A549 (cell line): ENCODE results near the gene MRPS22. TPM values are rescaled to one million over a fixed set of nuclear protein-coding genes. Genes with fewer than 3 reads are reported as not detected.

Source experiments
- ATAC-seq, 2 experiments: fragments of 200-7000 bp in 1 of 2; fragments of >200 bp in 1 of 2; cut with Nextera tagmentation in 1 of 2; cut with Tn5 transposase in 1 of 2; 3 replicates each; pipeline versions ENCODE4 v1.8.0 to v1.9.1; 2018 to 2020; ENCODE audit warnings: mild to moderate bottlenecking in 1 of 2, moderate library complexity in 1 of 2
- CTCF ChIA-PET: fragments of 300-600 bp; sonication (Branson Sonifier 250); formaldehyde crosslinking; extraction: SDS; loops from one replicate; lab custom pipeline; 2021; ENCODE audit warnings: antibody characterized with exemption, inconsistent platforms; lab: Yijun Ruan, JAX
- POLR2A ChIA-PET: fragments of 350-600 bp; formaldehyde crosslinking; extraction: SDS; loops from one replicate; lab custom pipeline; 2021; ENCODE audit warnings: antibody characterized with exemption, inconsistent platforms; lab: Yijun Ruan, JAX
- DNase-seq, 2 experiments: peaks; one replicate each; pipeline versions ENCODE4 v3.0.0 to v3.0.0-alpha.2; 2011 to 2016; ENCODE audit warnings: low read depth in 1 of 2, low spot score in 1 of 2
- FAIRE-seq: peaks from 2 replicates; lab custom pipeline; 2011; peaks lifted over from hg19 to GRCh38; lab: Jason Lieb, UNC
- H3K27ac ChIP-seq, 2 experiments: fragments of >200 bp; sonication (Bioruptor Twin); formaldehyde crosslinking; 3 replicates each; pipeline ENCODE4 v1.5.1; 2016 to 2017
- H3K4me1 ChIP-seq: fragments of >200 bp; sonication (Bioruptor Twin); formaldehyde crosslinking; 3 replicates; pipeline ENCODE4 v1.6.1; 2016
- H3K4me2 ChIP-seq: fragments of >200 bp; sonication (Bioruptor Twin); formaldehyde crosslinking; 3 replicates; pipeline ENCODE4 v1.6.1; 2016
- H3K4me3 ChIP-seq: fragments of >200 bp; sonication (Bioruptor Twin); formaldehyde crosslinking; 3 replicates; pipeline ENCODE4 v1.5.1; 2016
- H3K9me3 ChIP-seq: fragments of >200 bp; sonication (Bioruptor Twin); formaldehyde crosslinking; 3 replicates; pipeline ENCODE4 v1.6.1; 2016
- ATOH8 ChIP-seq: fragments of 250-450 bp; sonication (Bioruptor Pico); IDR thresholded peaks from 2 replicates; pipeline ENCODE4 v1.5.0; 2020; ENCODE audit warnings: low read depth, mild to moderate bottlenecking, moderate library complexity
- CHD4 ChIP-seq: fragments of 200-600 bp; sonication (generic); IDR thresholded peaks from 2 replicates; pipeline ENCODE4 v1.6.1; 2016; ENCODE audit warnings: antibody characterized with exemption, mild to moderate bottlenecking, borderline replicate concordance
- EHF ChIP-seq: fragments of 250-450 bp; sonication (Bioruptor Pico); IDR thresholded peaks from 2 replicates; pipeline ENCODE4 v1.5.0; 2020; ENCODE audit warnings: mild to moderate bottlenecking
- EHMT2 ChIP-seq: fragments of 200-600 bp; sonication (generic); IDR thresholded peaks from 2 replicates; pipeline ENCODE4 v1.6.1; 2016; ENCODE audit warnings: antibody characterized with exemption, low read depth, mild to moderate bottlenecking, moderate library complexity
- EP300 ChIP-seq, 2 experiments: fragments of >200 bp; sonication (Bioruptor Twin); formaldehyde crosslinking; IDR thresholded peaks; 2 replicates in 1 of 2; 3 replicates in 1 of 2; pipeline ENCODE4 v1.6.1; 2016 to 2017
- FOSL2 ChIP-seq, 2 experiments: fragments of 450-650 bp in 1 of 2; fragments of >200 bp in 1 of 2; sonication (Bioruptor Twin) in 1 of 2; formaldehyde crosslinking; IDR thresholded peaks; 2 replicates each; pipeline versions ENCODE4 v1.5.0 to v1.6.1; 2016 to 2020; ENCODE audit warnings: mild to moderate bottlenecking in 1 of 2, moderate library complexity in 1 of 2
- FOXS1 ChIP-seq: fragments of 250-450 bp; sonication (Bioruptor Pico); IDR thresholded peaks from 2 replicates; pipeline ENCODE4 v1.5.0; 2020; ENCODE audit warnings: mild to moderate bottlenecking, moderate library complexity
- HDAC2 ChIP-seq: fragments of 200-600 bp; sonication (generic); IDR thresholded peaks from 2 replicates; pipeline ENCODE4 v1.6.1; 2016
- HES2 ChIP-seq: fragments of >200 bp; sonication (Bioruptor Twin); formaldehyde crosslinking; IDR thresholded peaks from 2 replicates; pipeline ENCODE4 v1.6.1; 2016
- HEYL ChIP-seq: fragments of 250-450 bp; sonication (Bioruptor Pico); IDR thresholded peaks from 2 replicates; pipeline ENCODE4 v1.8.0; 2021; ENCODE audit warnings: mild to moderate bottlenecking, moderate library complexity
- HOXA7 ChIP-seq: fragments of 250-450 bp; sonication (Bioruptor Pico); IDR thresholded peaks from 2 replicates; pipeline ENCODE4 v1.5.0; 2020; ENCODE audit warnings: mild to moderate bottlenecking, moderate library complexity
- HOXB5 ChIP-seq: fragments of 250-450 bp; sonication (Bioruptor Pico); IDR thresholded peaks from 2 replicates; pipeline ENCODE4 v1.5.0; 2020; ENCODE audit warnings: mild to moderate bottlenecking, moderate library complexity
- JUNB ChIP-seq: fragments of >200 bp; sonication (Bioruptor Twin); formaldehyde crosslinking; IDR thresholded peaks from 2 replicates; pipeline ENCODE4 v1.6.1; 2016
- KDM1A ChIP-seq: fragments of 200-600 bp; sonication (generic); IDR thresholded peaks from 2 replicates; pipeline ENCODE4 v1.6.1; 2016; ENCODE audit warnings: low read depth, mild to moderate bottlenecking
- MAX ChIP-seq: IDR thresholded peaks from 2 replicates; pipeline ENCODE4 v1.6.1; 2012
- NPAS2 ChIP-seq: fragments of 250-450 bp; sonication (Bioruptor Pico); IDR thresholded peaks from 2 replicates; pipeline ENCODE4 v1.8.0; 2022; ENCODE audit warnings: mild to moderate bottlenecking, moderate library complexity, borderline replicate concordance
- NR3C1 ChIP-seq: fragments of >200 bp; sonication (Bioruptor Twin); formaldehyde crosslinking; IDR thresholded peaks from 3 replicates; pipeline ENCODE4 v1.6.1; 2017
- PHF8 ChIP-seq: fragments of 200-600 bp; sonication (generic); IDR thresholded peaks from 2 replicates; pipeline ENCODE4 v1.6.1; 2016; ENCODE audit warnings: low read depth, mild to moderate bottlenecking, antibody characterized with exemption, moderate library complexity, borderline replicate concordance
- POLR2AphosphoS2 ChIP-seq: conservative IDR thresholded peaks from 2 replicates; pipeline ENCODE4 v1.6.1; 2012; ENCODE audit warnings: low read length, improper control_type of control experiment, inconsistent platforms
- RAD21 ChIP-seq, 2 experiments: fragments of >200 bp in 1 of 2; sonication (Bioruptor Twin) in 1 of 2; formaldehyde crosslinking in 1 of 2; IDR thresholded peaks in 1 of 2; conservative IDR thresholded peaks in 1 of 2; 2 replicates in 1 of 2; 3 replicates in 1 of 2; pipeline ENCODE4 v1.6.1; 2012 to 2018; ENCODE audit warnings: inconsistent platforms in 1 of 2
- RARB ChIP-seq: fragments of 250-450 bp; sonication (Bioruptor Pico); IDR thresholded peaks from 2 replicates; pipeline ENCODE4 v1.8.0; 2021; ENCODE audit warnings: mild to moderate bottlenecking, moderate library complexity
- RCOR1 ChIP-seq: fragments of 150-350 bp; IDR thresholded peaks from 2 replicates; pipeline ENCODE4 v1.6.1; 2014; ENCODE audit warnings: antibody characterized with exemption, low read length, low read depth
- RFX5 ChIP-seq: fragments of 450-650 bp; IDR thresholded peaks from 2 replicates; pipeline ENCODE4 v1.7.1; 2014; ENCODE audit warnings: antibody characterized with exemption, mild to moderate bottlenecking, moderate library complexity
- SMC3 ChIP-seq: fragments of >200 bp; sonication (Bioruptor Twin); formaldehyde crosslinking; IDR thresholded peaks from 3 replicates; pipeline ENCODE4 v1.6.1; 2018; ENCODE audit warnings: inconsistent platforms
- TFCP2L1 ChIP-seq: fragments of 250-450 bp; sonication (Bioruptor Pico); IDR thresholded peaks from 2 replicates; pipeline ENCODE4 v1.5.0; 2021; ENCODE audit warnings: mild to moderate bottlenecking
- TP53 ChIP-seq: fragments of 250-450 bp; sonication (Bioruptor Pico); IDR thresholded peaks from 2 replicates; pipeline ENCODE4 v1.5.0; 2021; ENCODE audit warnings: mild to moderate bottlenecking, moderate library complexity
- ZC3H11A ChIP-seq: fragments of 450-650 bp; IDR thresholded peaks from 2 replicates; pipeline ENCODE4 v1.6.1; 2014; ENCODE audit warnings: antibody characterized with exemption, mild to moderate bottlenecking
- ZFP36 ChIP-seq: fragments of 450-650 bp; IDR thresholded peaks from 2 replicates; pipeline ENCODE4 v1.6.1; 2014; ENCODE audit warnings: borderline replicate concordance; ENCODE audit not compliant: partially characterized antibody
- WGBS: methylation state at CpG from one replicate; pipeline ENCODE4 v1.1.6; 2017; ENCODE audit errors: missing lambda C conversion rate; 5-methylcytosine and 5-hydroxymethylcytosine counted together
- polyA plus RNA-seq, 4 experiments: library from polyadenylated mRNA; depleted of rRNA in 3 of 4; stranded (reverse); fragments of >200 nt; fragmentation: RNase III in 1 of 4; extraction: RNeasy Plus Mini Kit Qiagen cat#74134 plus additional on column Dnase treatment in 1 of 4; gene quantifications; 2 replicates in 3 of 4; 3 replicates in 1 of 4; pipeline ENCODE4 v1.2.3, GENCODE V29; 2011 to 2017
- TF ChIP-seq, protein P1 (sequence below): fragments of >200 bp; sonication (Bioruptor Twin); formaldehyde crosslinking; IDR thresholded peaks from 3 replicates; pipeline ENCODE4 v1.5.1; 2016
- TF ChIP-seq, protein P2 (sequence below): fragments of >200 bp; sonication (Bioruptor Twin); formaldehyde crosslinking; IDR thresholded peaks from 3 replicates; pipeline ENCODE4 v1.6.1; 2016

The MRPS22 gene
- polyA plus RNA-seq, 2 of the 4 experiments (the other 2 are of a cell fraction) = 47.3 to 57.3 TPM

- TF ChIP-seq CHD4 (no peak), EHF (no peak), RCOR1 (no peak), ZFP36 (peak; percentile 60), HDAC2 (no peak), EP300 (IDR thresholded peaks at IDR 0.05) (peak in 1 of 2 experiments; percentile 48; a peak in 2 of 5 replicates), MAX (peak; percentile 91), POLR2AphosphoS2 (no peak), HOXB5 (CRISPR knock-in tag) (no peak), JUNB (no peak), FOXS1 (peak; percentile 14; the same call in 1 of the 2 replicates), SMC3 (no peak), FOSL2 (IDR thresholded peaks at IDR 0.05) (peak; percentile 50), FOSL2 (CRISPR knock-in tag; IDR thresholded peaks at IDR 0.05) (peak; percentile 70), ZC3H11A (no peak), TP53 (no peak)
These were observed 41.6 kb upstream of the MRPS22 start (continued) for GRCh38 chr3:139302084-139302800.

- CTCF ChIA-PET = interaction anchor here (1.1 to 4.8 kb wide), 7 partner anchors 16 to 380 kb away, joined by 3 to 21 read pairs (median 5); no protein-coding TSS in a partner anchor
- Histone ChIP-seq H3K27ac (peak overlapping the region; percentile 71 to 91), H3K4me1 (peaks cover 52% of the 10 kb centered on the region), H3K4me3 (no peak overlapping the region), H3K4me2 (peak overlapping the region; percentile 53), H3K9me3 (no peaks in the 10 kb centered on the region)
- POLR2A ChIA-PET = no interaction called here
- TF ChIP-seq NR3C1 (no peak), NPAS2 (no peak), RAD21 (conservative IDR thresholded peaks at IDR 0.05 in 1 of 2, IDR thresholded peaks at IDR 0.05 in 1 of 2) (no peak), KDM1A (no peak), ATOH8 (no peak), SMC3 (no peak), HOXA7 (CRISPR knock-in tag) (no peak), EHMT2 (no peak), RFX5 (no peak), HES2 (no peak), RARB (CRISPR knock-in tag) (no peak), JUNB (no peak), TFCP2L1 (no peak), PHF8 (no peak), HEYL (CRISPR knock-in tag) (no peak)
- TF ChIP-seq, protein P1, sequence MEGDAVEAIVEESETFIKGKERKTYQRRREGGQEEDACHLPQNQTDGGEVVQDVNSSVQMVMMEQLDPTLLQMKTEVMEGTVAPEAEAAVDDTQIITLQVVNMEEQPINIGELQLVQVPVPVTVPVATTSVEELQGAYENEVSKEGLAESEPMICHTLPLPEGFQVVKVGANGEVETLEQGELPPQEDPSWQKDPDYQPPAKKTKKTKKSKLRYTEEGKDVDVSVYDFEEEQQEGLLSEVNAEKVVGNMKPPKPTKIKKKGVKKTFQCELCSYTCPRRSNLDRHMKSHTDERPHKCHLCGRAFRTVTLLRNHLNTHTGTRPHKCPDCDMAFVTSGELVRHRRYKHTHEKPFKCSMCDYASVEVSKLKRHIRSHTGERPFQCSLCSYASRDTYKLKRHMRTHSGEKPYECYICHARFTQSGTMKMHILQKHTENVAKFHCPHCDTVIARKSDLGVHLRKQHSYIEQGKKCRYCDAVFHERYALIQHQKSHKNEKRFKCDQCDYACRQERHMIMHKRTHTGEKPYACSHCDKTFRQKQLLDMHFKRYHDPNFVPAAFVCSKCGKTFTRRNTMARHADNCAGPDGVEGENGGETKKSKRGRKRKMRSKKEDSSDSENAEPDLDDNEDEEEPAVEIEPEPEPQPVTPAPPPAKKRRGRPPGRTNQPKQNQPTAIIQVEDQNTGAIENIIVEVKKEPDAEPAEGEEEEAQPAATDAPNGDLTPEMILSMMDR = no peak
- TF ChIP-seq, protein P2, sequence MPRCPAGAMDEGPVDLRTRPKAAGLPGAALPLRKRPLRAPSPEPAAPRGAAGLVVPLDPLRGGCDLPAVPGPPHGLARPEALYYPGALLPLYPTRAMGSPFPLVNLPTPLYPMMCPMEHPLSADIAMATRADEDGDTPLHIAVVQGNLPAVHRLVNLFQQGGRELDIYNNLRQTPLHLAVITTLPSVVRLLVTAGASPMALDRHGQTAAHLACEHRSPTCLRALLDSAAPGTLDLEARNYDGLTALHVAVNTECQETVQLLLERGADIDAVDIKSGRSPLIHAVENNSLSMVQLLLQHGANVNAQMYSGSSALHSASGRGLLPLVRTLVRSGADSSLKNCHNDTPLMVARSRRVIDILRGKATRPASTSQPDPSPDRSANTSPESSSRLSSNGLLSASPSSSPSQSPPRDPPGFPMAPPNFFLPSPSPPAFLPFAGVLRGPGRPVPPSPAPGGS = no peak
- DNase-seq = no peak
- FAIRE-seq = no peak
- ATAC-seq = no peak
- WGBS = 77% methylated on average over 4 of the region's 4 CpGs
These were observed 41.1 kb upstream of the MRPS22 start for GRCh38 chr3:139302801-139303113.
